Esophagus squamous epithelium (tissue), 4 donors: Measurements from ENCODE around the gene L2HGDH.

ENCODE experiments used
- CTCF ChIP-seq, 6 experiments: fragments of 450-650 bp in 4 of 6; fragments of 200-600 bp in 2 of 6; sonication (generic) in 2 of 6; IDR thresholded peaks; one replicate each; pipeline ENCODE4 v1.5.1; 2016 to 2019; ENCODE audit warnings: antibody characterized with exemption in 6 of 6, mild to moderate bottlenecking in 4 of 6, moderate library complexity in 4 of 6
- POLR2A ChIP-seq, 4 donors: fragments of 450-650 bp; IDR thresholded peaks; one replicate each; pipeline ENCODE4 v1.6.1; 2017; ENCODE audit warnings: antibody characterized with exemption in 4 of 4, mild to moderate bottlenecking in 4 of 4, moderate library complexity in 3 of 4

GRCh38 chr14:50340045-50340444 is 28.0 kb upstream of the L2HGDH start:
- TF ChIP-seq CTCF (IDR thresholded peaks at IDR 0.05) (no peak), POLR2A (IDR thresholded peaks at IDR 0.05) (no peak)
